Pancreas (tissue), 10 donors: ENCODE data around the gene SEZ6L. TPM values are rescaled to one million over a fixed set of nuclear protein-coding genes. Genes with fewer than 3 reads are reported as not detected.

Experiments used
- ATAC-seq, 4 donors: fragments of 200-7000 bp; cut with Tn5 transposase; one replicate each; pipeline versions ENCODE4 v1.8.0 to v1.9.1; 2020; ENCODE audit warnings: mild to moderate bottlenecking in 4 of 4, moderate library complexity in 4 of 4
- DNase-seq, 6 donors: peaks; one replicate each; pipeline ENCODE4 v3.0.0-alpha.2; 2020
- FAIRE-seq: peaks from 2 replicates; lab custom pipeline; 2012; peaks lifted over from hg19 to GRCh38; lab: Jason Lieb, UNC
- H3K27ac ChIP-seq, 4 donors: fragments of 200-600 bp; sonication (generic); 1 replicate in 3 of 4; 2 replicates in 1 of 4; pipeline versions ENCODE4 v1.5.0 to v1.8.0; 2020
- H3K27me3 ChIP-seq, 4 donors: fragments of 200-600 bp; one replicate each; pipeline ENCODE4 v1.8.0; 2021
- H3K36me3 ChIP-seq, 3 donors: fragments of 200-600 bp; sonication (generic) in 1 of 3; one replicate each; pipeline versions ENCODE4 v1.5.0 to v1.8.0; 2020 to 2021
- H3K4me1 ChIP-seq, 3 donors: fragments of 200-600 bp; one replicate each; pipeline ENCODE4 v1.8.0; 2021
- H3K4me3 ChIP-seq, 4 donors: fragments of 200-600 bp; sonication (generic) in 2 of 4; one replicate each; pipeline versions ENCODE4 v1.5.0 to v1.8.0; 2020 to 2021
- H3K9me3 ChIP-seq, 4 donors: fragments of 200-600 bp; one replicate each; pipeline ENCODE4 v1.8.0; 2021
- WGBS, 2 donors: extraction: QIAGEN DNeasy Blood & Tissue Kit; methylation state at CpG; one replicate each; pipeline ENCODE4 v1.1.7; 2013; 5-methylcytosine and 5-hydroxymethylcytosine counted together
- intact Hi-C, 3 donors: fragments of 100-400 bp; cut with DNase I; formaldehyde crosslinking; loops; one replicate each; pipeline versions ENCODE4 v1.11.1 to v1.14.2; 2022
- polyA plus RNA-seq, 2 donors: library from polyadenylated mRNA; stranded (reverse); fragments of 200-250 nt; gene quantifications; one replicate each; pipeline ENCODE4 v1.2.3, GENCODE V29; 2013
- total RNA-seq, 6 donors: library from RNA; stranded (reverse); fragmentation: NEBNext Ultra II Directional in 4 of 6; extraction: Animal tissue kit (Norgen Biotek cat#: 25700) in 4 of 6; gene quantifications; one replicate each; pipeline versions ENCODE4 v1.2.1 to v1.2.4, GENCODE V29; 2021 to 2023
- TF ChIP-seq, protein P1 (sequence below), 4 donors: fragments of 200-600 bp; sonication (generic) in 3 of 4; IDR thresholded peaks; one replicate each; pipeline versions ENCODE4 v1.5.0 to v1.8.0; 2021; ENCODE audit warnings: antibody characterized with exemption in 4 of 4
- donor health status: healthy with polysubstance abuse.
- donor health status: DM: no; HTN: no; CAD: no; lungs with moderate emphysema.
- donor health status: DM: no; HTN: no; CAD: no.
- donor health status: control.
- donor health status: control.
- donor health status: Bipolar disorder and iron deficiency.
- donor health status: DM: yes; HTN: yes; CAD: no.
- donor health status: DM: no; HTN: no; CAD: no.
- donor health status: DM: no; HTN: no; CAD: no.
- donor health status: DM: yes; HTN: yes; CAD: no.

The SEZ6L gene
- total and polyA plus RNA-seq, 8 donors, result 0.32 to 6.6 (median 2.0) TPM

DNA sequence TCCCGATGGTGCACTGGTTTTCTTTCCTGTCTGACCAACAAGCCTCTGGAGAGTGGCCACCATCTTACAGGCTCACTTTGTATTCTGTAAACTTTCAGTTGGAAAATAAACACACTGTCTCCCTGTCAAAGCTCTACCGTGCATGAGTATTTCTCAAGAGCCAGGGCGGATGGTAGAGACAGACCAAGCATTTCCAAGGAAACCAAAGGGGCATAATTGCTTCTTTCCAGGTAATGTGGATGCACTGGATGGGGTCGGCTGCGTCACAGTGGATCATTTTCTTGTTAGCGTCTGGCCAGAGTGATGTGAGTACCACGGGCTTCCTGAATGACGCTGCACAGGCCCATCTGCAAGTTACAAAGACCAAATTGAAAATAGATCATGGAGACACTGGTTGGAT is 5.1 kb upstream of the SEZ6L start:
- 53 to 64% methylated on average over 8 of the region's 8 CpGs for WGBS, 2 donors
- intact Hi-C loops, result no loop called here
- ATAC-seq (no peak), DNase-seq (no peak), FAIRE-seq (no peak)
- H3K36me3 ChIP-seq, result no peaks in the 10 kb centered on the region
- H3K27ac ChIP-seq, result no peak overlapping the region
- H3K9me3 ChIP-seq, result no peaks in the 10 kb centered on the region
- TF ChIP-seq, protein P1, sequence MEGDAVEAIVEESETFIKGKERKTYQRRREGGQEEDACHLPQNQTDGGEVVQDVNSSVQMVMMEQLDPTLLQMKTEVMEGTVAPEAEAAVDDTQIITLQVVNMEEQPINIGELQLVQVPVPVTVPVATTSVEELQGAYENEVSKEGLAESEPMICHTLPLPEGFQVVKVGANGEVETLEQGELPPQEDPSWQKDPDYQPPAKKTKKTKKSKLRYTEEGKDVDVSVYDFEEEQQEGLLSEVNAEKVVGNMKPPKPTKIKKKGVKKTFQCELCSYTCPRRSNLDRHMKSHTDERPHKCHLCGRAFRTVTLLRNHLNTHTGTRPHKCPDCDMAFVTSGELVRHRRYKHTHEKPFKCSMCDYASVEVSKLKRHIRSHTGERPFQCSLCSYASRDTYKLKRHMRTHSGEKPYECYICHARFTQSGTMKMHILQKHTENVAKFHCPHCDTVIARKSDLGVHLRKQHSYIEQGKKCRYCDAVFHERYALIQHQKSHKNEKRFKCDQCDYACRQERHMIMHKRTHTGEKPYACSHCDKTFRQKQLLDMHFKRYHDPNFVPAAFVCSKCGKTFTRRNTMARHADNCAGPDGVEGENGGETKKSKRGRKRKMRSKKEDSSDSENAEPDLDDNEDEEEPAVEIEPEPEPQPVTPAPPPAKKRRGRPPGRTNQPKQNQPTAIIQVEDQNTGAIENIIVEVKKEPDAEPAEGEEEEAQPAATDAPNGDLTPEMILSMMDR (IDR thresholded peaks at IDR 0.05), result no peak
- no peak overlapping the region for H3K4me3 ChIP-seq
- H3K27me3 ChIP-seq, result peaks cover 0 to 3% (median 0%) of the 10 kb centered on the region in 4 donors
- no peaks in the 10 kb centered on the region for H3K4me1 ChIP-seq

DNA sequence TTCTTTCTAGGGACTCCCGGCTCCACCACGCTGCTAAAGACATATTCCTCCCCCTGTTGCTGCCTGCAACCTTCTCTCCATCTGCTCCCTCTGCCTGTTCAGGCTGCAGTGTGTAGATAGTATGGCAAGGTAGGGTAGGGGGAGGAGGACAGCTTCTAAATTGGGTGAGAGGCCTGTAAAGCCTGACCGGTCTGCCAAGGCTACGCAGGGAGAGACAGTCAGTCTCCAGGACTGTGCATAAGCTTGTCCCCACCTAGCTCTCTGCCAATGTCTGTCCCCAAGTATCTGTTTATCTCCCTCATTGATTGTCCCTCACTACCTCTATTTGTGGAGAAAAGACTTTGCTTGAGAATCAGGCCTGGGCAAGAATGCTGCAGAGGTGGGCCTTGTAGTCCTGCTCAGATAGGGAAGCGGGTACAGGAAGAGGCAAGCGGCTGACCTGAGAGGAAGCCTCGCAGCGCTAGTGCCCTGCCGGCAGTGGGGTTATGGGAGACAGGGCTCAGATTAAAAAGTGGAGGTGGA is 871 bp upstream of the SEZ6L start:
- Histone ChIP-seq H3K4me3 (no peak overlapping the region), H3K9me3 (no peaks in the 10 kb centered on the region), H3K27me3 (peaks cover 0 to 6% (median 2%) of the 10 kb centered on the region in 4 donors), H3K27ac (no peak overlapping the region), H3K36me3 (no peaks in the 10 kb centered on the region), H3K4me1 (no peaks in the 10 kb centered on the region)
- WGBS, 2 donors, result 70 to 74% methylated on average over 9 of the region's 9 CpGs
- intact Hi-C loops, result no loop called here
- TF ChIP-seq, protein P1 (IDR thresholded peaks at IDR 0.05), result no peak
- FAIRE-seq (no peak), ATAC-seq (no peak), DNase-seq (no peak)

DNA sequence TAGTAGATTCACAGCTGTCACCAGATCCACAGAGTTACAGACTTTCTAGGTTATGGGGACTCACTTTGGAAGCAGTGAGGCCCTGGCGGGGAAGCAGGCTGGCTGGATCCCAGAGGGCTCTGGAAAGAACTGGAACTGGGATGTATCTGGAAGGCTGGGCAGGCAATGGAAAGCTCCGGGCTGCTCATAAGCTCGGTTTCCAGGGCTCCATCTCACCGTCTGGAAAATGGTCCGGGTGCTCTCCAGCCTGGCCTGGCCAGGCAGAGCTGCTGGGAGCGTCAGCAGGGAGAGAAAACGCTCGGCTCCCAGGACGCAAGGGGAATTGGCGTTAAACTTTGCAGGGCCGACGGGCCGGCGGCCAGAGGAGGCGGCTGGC is 335 bp upstream of the SEZ6L start:
- DNase-seq (peak in 1 of 6 donors; percentile 46), ATAC-seq (peak in 2 of 4 donors; percentile 11 to 26), FAIRE-seq (no peak)
- H3K4me1 ChIP-seq, result no peaks in the 10 kb centered on the region
- no peaks in the 10 kb centered on the region for H3K9me3 ChIP-seq
- TF ChIP-seq, protein P1 (IDR thresholded peaks at IDR 0.05), result no peak
- intact Hi-C loops, result no loop called here
- H3K4me3 ChIP-seq, result peak overlapping the region in 2 of 4 donors; percentile 32 to 53
- H3K36me3 ChIP-seq, result no peaks in the 10 kb centered on the region
- H3K27me3 ChIP-seq, result peaks cover 0 to 6% (median under 1%) of the 10 kb centered on the region in 4 donors
- no peak overlapping the region for H3K27ac ChIP-seq
- WGBS, 2 donors, result 8 to 17% methylated on average over 6 to 15 of the region's 15 CpGs

DNA sequence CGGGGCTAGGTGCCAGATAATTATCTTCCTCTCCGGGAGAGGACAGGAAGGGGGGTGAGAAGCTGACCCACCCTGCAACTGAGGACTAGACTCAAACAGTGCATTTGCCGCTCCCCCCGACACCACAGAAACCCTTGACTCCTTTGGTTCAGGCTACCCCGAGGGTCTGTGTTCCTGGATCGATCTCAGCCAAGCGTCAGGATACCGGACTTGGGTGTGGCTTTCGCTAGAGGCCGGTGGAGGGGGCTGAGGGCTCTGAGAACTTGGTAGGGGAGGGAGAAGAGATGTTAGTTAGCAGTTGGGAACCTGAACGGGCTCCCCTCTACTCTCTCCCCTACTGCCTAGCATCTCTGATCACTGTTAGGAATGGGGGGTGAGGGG is 840 bp downstream of the SEZ6L start:
- FAIRE-seq (no peak), DNase-seq (peak in 1 of 6 donors; percentile 40), ATAC-seq (peak in 1 of 4 donors; percentile 11)
- intact Hi-C loops, result no loop called here
- Histone ChIP-seq H3K36me3 (no peaks in the 10 kb centered on the region), H3K4me1 (no peaks in the 10 kb centered on the region), H3K27ac (no peak overlapping the region), H3K27me3 (peaks cover 0 to 6% (median 0%) of the 10 kb centered on the region in 4 donors), H3K9me3 (no peaks in the 10 kb centered on the region), H3K4me3 (peak overlapping the region in 2 of 4 donors; percentile 32 to 53)
- TF ChIP-seq, protein P1 (IDR thresholded peaks at IDR 0.05), result no peak
- 2% methylated on average over 11 of the region's 11 CpGs for WGBS, 2 donors

DNA sequence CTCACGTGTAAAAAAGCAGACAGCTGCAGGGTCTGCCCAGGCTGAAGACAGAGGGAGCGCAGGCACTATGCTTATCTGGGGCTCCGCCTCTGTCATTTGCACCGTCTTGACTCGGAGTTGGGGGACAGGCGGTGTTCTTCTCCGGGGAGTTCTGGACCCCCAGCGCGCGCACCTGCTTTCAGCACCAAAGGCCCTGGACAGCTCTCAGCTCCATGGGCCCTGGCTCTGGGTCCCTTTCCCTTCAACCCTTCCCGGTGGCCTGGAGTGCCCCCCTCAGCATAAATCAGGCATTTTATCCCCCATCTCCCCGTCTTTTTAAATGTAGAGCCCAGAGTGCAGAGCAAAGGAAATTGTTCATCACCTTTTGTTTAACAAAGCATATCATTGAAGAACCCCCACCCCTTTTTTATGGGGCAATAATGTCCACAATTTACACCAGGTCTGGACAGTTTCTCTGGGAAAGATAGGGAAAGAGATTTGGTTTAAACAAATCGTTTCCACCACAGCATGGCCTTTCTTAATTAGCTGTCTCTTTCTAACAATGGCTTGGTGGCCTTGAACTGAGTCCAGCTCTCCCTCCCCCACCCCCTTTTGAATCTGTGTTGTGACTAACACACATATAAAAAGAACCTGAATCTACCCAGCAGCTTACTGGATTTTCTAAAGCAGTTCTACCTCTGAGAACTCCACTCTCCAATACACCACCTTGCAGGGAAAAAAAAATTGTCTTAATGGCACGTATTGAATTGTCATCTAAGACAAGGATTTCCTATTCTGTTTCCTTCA is 1.7 kb downstream of the SEZ6L start:
- whole genome bisulfite sequencing, 2 donors, result 9 to 11% methylated on average over 14 of the region's 14 CpGs
- intact Hi-C loops, result no loop called here
- Histone ChIP-seq H3K4me3 (no peak overlapping the region), H3K36me3 (no peaks in the 10 kb centered on the region), H3K9me3 (no peaks in the 10 kb centered on the region), H3K27me3 (peaks cover 0 to 6% (median 2%) of the 10 kb centered on the region in 4 donors), H3K27ac (no peak overlapping the region), H3K4me1 (no peaks in the 10 kb centered on the region)
- TF ChIP-seq, protein P1 (IDR thresholded peaks at IDR 0.05), result no peak
- FAIRE-seq (no peak), ATAC-seq (peak in 3 of 4 donors; percentile 55 to 73 (median 59)), DNase-seq (peak in 4 of 6 donors; percentile 13 to 55 (median 34))
